Ovary (tissue), 9 donors: Measurements from ENCODE around the gene FHAD1. TPM values are rescaled to one million over a fixed set of nuclear protein-coding genes. Genes with fewer than 3 reads are reported as not detected.

ENCODE experiments used
- DNase-seq, 5 donors: peaks; one replicate each; pipeline ENCODE4 v3.0.0-alpha.2; 2019 to 2020
- H3K27ac ChIP-seq, 2 donors: fragments of 200-600 bp; one replicate each; pipeline versions ENCODE4 v1.5.1 to v1.8.0; 2019 to 2022
- H3K27me3 ChIP-seq: fragments of 200-600 bp; one replicate; pipeline ENCODE4 v1.8.0; 2022
- H3K36me3 ChIP-seq: fragments of 200-600 bp; sonication (generic); one replicate; pipeline ENCODE4 v1.5.1; 2019
- H3K4me1 ChIP-seq: one replicate; pipeline ENCODE4 v1.8.1; 2013; ENCODE audit warnings: mild to moderate bottlenecking, moderate library complexity; ENCODE audit not compliant: insufficient read depth
- H3K4me3 ChIP-seq: fragments of 200-600 bp; sonication (generic); one replicate; pipeline ENCODE4 v1.5.1; 2017
- H3K9me3 ChIP-seq, 2 donors: fragments of 200-600 bp in 1 of 2; sonication (generic) in 1 of 2; one replicate each; pipeline versions ENCODE4 v1.5.1 to v1.8.1; 2013 to 2019; ENCODE audit warnings: mild to moderate bottlenecking in 1 of 2, moderate library complexity in 1 of 2
- CTCF ChIP-seq, 3 donors: fragments of 450-650 bp in 2 of 3; fragments of 200-600 bp in 1 of 3; IDR thresholded peaks; one replicate each; pipeline versions ENCODE4 v1.5.1 to v1.8.0; 2016 to 2022; ENCODE audit warnings: antibody characterized with exemption in 3 of 3, mild to moderate bottlenecking in 1 of 3
- EP300 ChIP-seq: sonication (generic); formaldehyde crosslinking; IDR thresholded peaks from one replicate; pipeline ENCODE4 v1.6.1; 2017; ENCODE audit warnings: antibody characterized with exemption
- POLR2A ChIP-seq: fragments of 450-650 bp; IDR thresholded peaks from one replicate; pipeline ENCODE4 v1.6.1; 2017; ENCODE audit warnings: antibody characterized with exemption, mild to moderate bottlenecking, moderate library complexity
- WGBS, 3 donors: extraction: QIAGEN DNeasy Blood & Tissue Kit in 1 of 3; methylation state at CpG; one replicate each; pipeline versions ENCODE4 v1.1.5 to v1.1.7; 2013 to 2017; 5-methylcytosine and 5-hydroxymethylcytosine counted together
- intact Hi-C, 4 donors: fragments of 100-400 bp; cut with DNase I; formaldehyde crosslinking; loops; one replicate each; pipeline versions ENCODE4 v1.11.0 to v1.15.1; 2022 to 2023
- polyA plus RNA-seq, 2 donors: library from polyadenylated mRNA; stranded (reverse); fragments of 200-250 nt in 1 of 2; fragments of 350-450 nt in 1 of 2; fragmentation: Illumina TruSeq in 1 of 2; extraction: RNeasy Lipid Tissue Mini Kit (QIAGEN cat#74804) in 1 of 2; gene quantifications; one replicate each; pipeline ENCODE4 v1.2.3, GENCODE V29; 2013 to 2014
- total RNA-seq, 7 donors: library from RNA; depleted of rRNA in 2 of 7; stranded (reverse); fragments of >200 nt in 2 of 7; fragmentation: NEBNext Ultra II Directional in 3 of 7; extraction: Animal tissue kit (Norgen Biotek cat#: 25700) in 3 of 7; gene quantifications; one replicate each; pipeline versions ENCODE4 v1.1.0 to v1.2.4, GENCODE V29; 2016 to 2023
- donor health status: DM: no; HTN: no; CAD: no; lungs with moderate emphysema.
- donor health status: DM: no; HTN: no; CAD: no.
- donor health status: Bipolar disorder and iron deficiency.
- donor health status: DM: yes; HTN: yes; CAD: no.
- donor health status: DM: no; HTN: no; CAD: no.
- donor health status: DM: yes; HTN: yes; CAD: no.

Gene FHAD1
- total and polyA plus RNA-seq, 9 donors, result 0.40 to 23.0 (median 1.4) TPM

- Histone ChIP-seq H3K4me3 (no peak overlapping the region), H3K27ac (no peak overlapping the region), H3K27me3 (no peaks in the 10 kb centered on the region), H3K9me3 (no peaks in the 10 kb centered on the region), H3K4me1 (no peaks in the 10 kb centered on the region), H3K36me3 (no peaks in the 10 kb centered on the region)
- WGBS, 3 donors, result 15 to 48% (median 23%) methylated on average over 7 of the region's 7 CpGs
- intact Hi-C loops, result no loop called here
- DNase-seq, result no peak
- no peak for TF ChIP-seq POLR2A
- TF ChIP-seq CTCF (IDR thresholded peaks at IDR 0.05), result no peak
- no peak for TF ChIP-seq EP300
These were observed 68.8 kb downstream of the FHAD1 start for GRCh38 chr1:15315815-15316214.

- DNase-seq, result no peak
- no peaks in the 10 kb centered on the region for H3K4me1 ChIP-seq
- no peaks in the 10 kb centered on the region for H3K36me3 ChIP-seq
- H3K4me3 ChIP-seq, result no peak overlapping the region
- no peak overlapping the region for H3K27ac ChIP-seq
- no peaks in the 10 kb centered on the region for H3K27me3 ChIP-seq
- intact Hi-C loops, result no loop called here
- WGBS, 3 donors, result 0 to 38% (median 27%) methylated on average over 1 of the region's 1 CpG
- no peak for TF ChIP-seq CTCF (IDR thresholded peaks at IDR 0.05)
- TF ChIP-seq EP300, result no peak
- no peak for TF ChIP-seq POLR2A
- no peaks in the 10 kb centered on the region for H3K9me3 ChIP-seq
These were observed 69.5 kb downstream of the FHAD1 start for GRCh38 chr1:15316510-15316909.

- H3K36me3 ChIP-seq, result no peaks in the 10 kb centered on the region
- no peaks in the 10 kb centered on the region for H3K4me1 ChIP-seq
- H3K27me3 ChIP-seq, result no peaks in the 10 kb centered on the region
- H3K27ac ChIP-seq, result no peak overlapping the region
- no peaks in the 10 kb centered on the region for H3K9me3 ChIP-seq
- TF ChIP-seq CTCF (IDR thresholded peaks at IDR 0.05) (no peak), POLR2A (no peak), EP300 (no peak)
- H3K4me3 ChIP-seq, result no peak overlapping the region
- DNase-seq, result no peak
- 91 to 94% (median 93%) methylated on average over 5 of the region's 5 CpGs for WGBS, 3 donors
- intact Hi-C loops, result loop anchor here in 2 of 4 donors (10.0 kb wide), 2 partner anchors 415 to 425 kb away; partner anchors contain the start of genes SLC25A34 (in 1 of the 2) and TMEM82 (in 1 of the 2)
These were observed 73.2 kb downstream of the FHAD1 start for GRCh38 chr1:15320267-15320666.

- DNase-seq, result no peak
- 74 to 75% (median 75%) methylated on average over 2 of the region's 2 CpGs for WGBS, 3 donors
- Histone ChIP-seq H3K9me3 (no peaks in the 10 kb centered on the region), H3K4me3 (no peak overlapping the region), H3K27me3 (no peaks in the 10 kb centered on the region), H3K36me3 (no peaks in the 10 kb centered on the region), H3K27ac (no peak overlapping the region), H3K4me1 (no peaks in the 10 kb centered on the region)
- TF ChIP-seq EP300, result no peak
- no peak for TF ChIP-seq CTCF (IDR thresholded peaks at IDR 0.05)
- no peak for TF ChIP-seq POLR2A
- intact Hi-C loops, result loop anchor here in 2 of 4 donors (10.0 kb wide), 2 partner anchors 413 to 423 kb away; partner anchors contain the start of genes SLC25A34 (in 1 of the 2) and TMEM82 (in 1 of the 2)
These were observed 74.6 kb downstream of the FHAD1 start for GRCh38 chr1:15321601-15322000.
